IMR-90 (cell line): ENCODE measurements around the gene GPR107. TPM values are rescaled to one million over a fixed set of nuclear protein-coding genes. Genes with fewer than 3 reads are reported as not detected.
A peak's percentile ranks its signal among the peaks of the same experiment; 100 is the strongest.

Experiments
- ATAC-seq: fragments of 200-7000 bp; cut with Tn5 transposase; 2 replicates; pipeline ENCODE4 v1.9.1; 2020; ENCODE audit warnings: low read depth, mild to moderate bottlenecking, moderate library complexity
- BruUV-seq: library from RNA; stranded (reverse); fragments of 400-500 nt; replicated peaks from 2 replicates; lab custom pipeline; 2021; lab: Mats Ljungman, UMichigan
- CTCF ChIA-PET: fragments of 300-600 bp; formaldehyde crosslinking; extraction: SDS; loops from one replicate; lab custom pipeline; 2021; ENCODE audit warnings: antibody characterized with exemption; lab: Yijun Ruan, JAX
- POLR2A ChIA-PET: fragments of 300-600 bp; sonication (Branson Sonifier 250); formaldehyde crosslinking; loops from one replicate; lab custom pipeline; 2022; ENCODE audit warnings: antibody characterized with exemption; ENCODE audit not compliant: unreplicated experiment; lab: Charles Lee
- DNase-seq: peaks from one replicate; pipeline ENCODE4 v3.0.0; 2013
- H2AFZ ChIP-seq: replicated peaks from 2 replicates; pipeline ENCODE3; 2013; ENCODE audit warnings: low read length, mild to moderate bottlenecking; ENCODE audit not compliant: poor library complexity
- H2AK5ac ChIP-seq: 2 replicates; pipeline ENCODE4 v1.6.1; 2013; ENCODE audit warnings: low read depth, low read length, inconsistent platforms
- H2AK9ac ChIP-seq: replicated peaks from 2 replicates; pipeline ENCODE3; 2013; ENCODE audit warnings: mild to moderate bottlenecking, low read depth, low read length, moderate library complexity; ENCODE audit not compliant: poor library complexity
- H2BK120ac ChIP-seq: 2 replicates; pipeline ENCODE4 v1.6.1; 2013; ENCODE audit warnings: low read depth, low read length, inconsistent platforms
- H2BK15ac ChIP-seq: 3 replicates; pipeline ENCODE4 v1.6.1; 2013; ENCODE audit warnings: low read depth, low read length, inconsistent platforms
- H2BK20ac ChIP-seq: 2 replicates; pipeline ENCODE4 v1.6.1; 2013; ENCODE audit warnings: low read depth, mild to moderate bottlenecking, inconsistent platforms, low read length, moderate library complexity
- H2BK5ac ChIP-seq: 2 replicates; pipeline ENCODE4 v1.6.1; 2013; ENCODE audit warnings: mild to moderate bottlenecking, low read depth, low read length, inconsistent platforms; ENCODE audit not compliant: poor library complexity, severe bottlenecking
- H3K14ac ChIP-seq: replicated peaks from 2 replicates; pipeline ENCODE4 v1.6.1; 2013; ENCODE audit warnings: low read depth, low read length, inconsistent platforms
- H3K18ac ChIP-seq: 2 replicates; pipeline ENCODE4 v1.6.1; 2013; ENCODE audit warnings: low read depth, low read length, control low read depth
- H3K23ac ChIP-seq: 2 replicates; pipeline ENCODE4 v1.6.1; 2013; ENCODE audit warnings: low read depth, low read length, inconsistent platforms
- H3K27ac ChIP-seq: 2 replicates; pipeline ENCODE4 v1.5.1; 2013; ENCODE audit warnings: mild to moderate bottlenecking, control low read depth, low read length; ENCODE audit not compliant: insufficient read depth
- H3K27me3 ChIP-seq: 2 replicates; pipeline ENCODE4 v1.6.1; 2013; ENCODE audit warnings: low read length; ENCODE audit not compliant: control insufficient read depth, insufficient read depth
- H3K36me3 ChIP-seq: 2 replicates; pipeline ENCODE4 v1.6.1; 2013; ENCODE audit warnings: low read length, mixed read lengths; ENCODE audit not compliant: control insufficient read depth, insufficient read depth
- H3K4ac ChIP-seq: 2 replicates; pipeline ENCODE4 v1.6.1; 2013; ENCODE audit warnings: low read depth, low read length, inconsistent platforms
- H3K4me1 ChIP-seq: 2 replicates; pipeline ENCODE4 v1.6.1; 2013; ENCODE audit warnings: low read length, mixed read lengths; ENCODE audit not compliant: control insufficient read depth, insufficient read depth
- H3K4me2 ChIP-seq: 2 replicates; pipeline ENCODE4 v1.6.1; 2013; ENCODE audit warnings: low read depth, mild to moderate bottlenecking, control low read depth, low read length, moderate library complexity
- H3K4me3 ChIP-seq: 2 replicates; pipeline ENCODE4 v1.5.1; 2013; ENCODE audit warnings: low read depth, mild to moderate bottlenecking, control low read depth, low read length, moderate library complexity; ENCODE audit not compliant: insufficient read depth
- H3K56ac ChIP-seq: 2 replicates; pipeline ENCODE4 v1.6.1; 2013; ENCODE audit warnings: low read length, inconsistent platforms; ENCODE audit not compliant: insufficient read depth; ENCODE audit errors: extremely low read depth
- H3K79me1 ChIP-seq, 2 experiments: 2 replicates each; pipeline ENCODE4 v1.6.1; 2013; ENCODE audit warnings: low read length in 2 of 2, inconsistent platforms in 1 of 2, low read depth in 1 of 2
- H3K9ac ChIP-seq: 2 replicates; pipeline ENCODE4 v1.6.1; 2013; ENCODE audit warnings: low read depth, low read length, control low read depth
- H3K9me1 ChIP-seq: 2 replicates; pipeline ENCODE4 v1.6.1; 2013; ENCODE audit warnings: low read length, inconsistent platforms; ENCODE audit not compliant: insufficient read depth
- H3K9me3 ChIP-seq: 2 replicates; pipeline ENCODE4 v1.6.1; 2013; ENCODE audit warnings: low read length; ENCODE audit not compliant: control insufficient read depth, insufficient read depth
- H4K20me1 ChIP-seq: 2 replicates; pipeline ENCODE4 v1.6.1; 2013; ENCODE audit warnings: low read length, inconsistent platforms; ENCODE audit not compliant: insufficient read depth
- H4K5ac ChIP-seq: 2 replicates; pipeline ENCODE4 v1.6.1; 2013; ENCODE audit warnings: mild to moderate bottlenecking, low read depth, low read length, control low read depth
- H4K8ac ChIP-seq, 2 experiments: 2 replicates each; pipeline ENCODE4 v1.6.1; 2013; ENCODE audit warnings: low read depth in 2 of 2, low read length in 2 of 2, control low read depth in 1 of 2, inconsistent platforms in 1 of 2
- H4K91ac ChIP-seq: 2 replicates; pipeline ENCODE4 v1.6.1; 2013; ENCODE audit warnings: low read depth, low read length, inconsistent platforms; ENCODE audit not compliant: insufficient read depth
- CEBPB ChIP-seq: IDR thresholded peaks from 2 replicates; pipeline ENCODE4 v1.6.1; 2012; ENCODE audit warnings: low read depth, low read length, improper control_type of control experiment
- NFE2L2 ChIP-seq: fragments of 150-350 bp; IDR thresholded peaks from 2 replicates; pipeline ENCODE4 v1.6.1; 2016; ENCODE audit warnings: low read depth, mild to moderate bottlenecking, low read length
- POLR2A ChIP-seq: IDR thresholded peaks from 2 replicates; pipeline ENCODE4 v1.6.1; 2012; ENCODE audit warnings: mild to moderate bottlenecking, low read depth, low read length
- RAD21 ChIP-seq: IDR thresholded peaks from 2 replicates; pipeline ENCODE4 v1.6.1; 2012; ENCODE audit warnings: low read length, improper control_type of control experiment
- RFX5 ChIP-seq: IDR thresholded peaks from 2 replicates; pipeline ENCODE4 v1.8.0; 2012; ENCODE audit warnings: low read depth, mild to moderate bottlenecking, low read length, moderate library complexity
- SMC3 ChIP-seq: fragments of 150-350 bp; IDR thresholded peaks from 2 replicates; pipeline ENCODE4 v1.6.1; 2016; ENCODE audit warnings: low read depth, mild to moderate bottlenecking, antibody characterized with exemption, low read length, moderate library complexity
- WGBS, 2 experiments: methylation state at CpG; one replicate each; pipeline versions ENCODE4 v1.1.5 to v1.1.7; 2013; ENCODE audit warnings: missing lambda C conversion rate in 2 of 2; ENCODE audit not compliant: insufficient read length in 1 of 2; ENCODE audit errors: extremely low coverage in 2 of 2; 5-methylcytosine and 5-hydroxymethylcytosine counted together
- dilution Hi-C: fragments of 300-500 bp; cut with HindIII; formaldehyde crosslinking; loops from one replicate; pipeline ENCODE4 v1.14.3; 2018; ENCODE audit warnings: low sequenced_read_pairs; ENCODE audit not compliant: unreplicated experiment
- in situ Hi-C: fragments of 300-500 bp; cut with MboI; formaldehyde crosslinking; loops from 3 replicates; pipeline ENCODE4 v1.14.3; 2019; ENCODE audit warnings: low sequenced_read_pairs, inconsistent platforms, mixed read lengths
- intact Hi-C: fragments of 100-400 bp; cut with micrococcal nuclease; formaldehyde crosslinking; loops from 2 replicates; pipeline ENCODE4 v1.10.0; 2022
- polyA plus RNA-seq, 3 experiments: library from polyadenylated mRNA; depleted of rRNA; stranded (reverse); fragments of >200 nt; gene quantifications; 2 replicates each; pipeline ENCODE4 v1.2.3, GENCODE V29; 2012; ENCODE audit warnings: low replicate concordance in 1 of 3
- total RNA-seq: library from RNA; depleted of rRNA; stranded (reverse); fragments of >200 nt; gene quantifications from 2 replicates; pipeline ENCODE4 v1.2.3, GENCODE V29; 2012
- TF ChIP-seq, protein P1 (sequence below): fragments of 150-350 bp; IDR thresholded peaks from 2 replicates; pipeline ENCODE4 v1.6.1; 2017; ENCODE audit warnings: mild to moderate bottlenecking, antibody characterized with exemption, low read length, low read depth

Gene GPR107
- total and polyA plus RNA-seq, 2 of the 4 experiments (the other 2 are of a cell fraction) = 16.7 to 21.6 TPM

DNA sequence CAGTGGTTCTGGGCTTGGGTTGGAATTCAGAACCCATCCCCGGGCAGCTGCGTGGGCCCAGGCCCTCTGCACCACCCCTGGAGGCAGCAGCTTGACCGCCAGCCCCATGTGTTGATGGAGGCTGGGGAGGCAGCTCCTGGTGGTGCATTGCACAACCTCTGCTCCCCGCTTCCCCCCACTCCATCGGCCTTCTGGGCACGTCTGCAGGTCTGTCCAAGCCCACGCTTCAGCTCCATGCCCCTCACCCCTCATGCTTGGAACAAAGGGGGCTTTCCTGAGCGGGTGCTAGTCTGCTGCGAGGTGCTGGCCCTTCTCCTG lies 119.9 kb downstream of the GPR107 start:
- intact Hi-C loops = loop anchor here (1.0 to 2.0 kb wide), 2 partner anchors 63 to 66 kb away; no protein-coding TSS in a partner anchor
- peak overlapping the region; percentile 88 for H3K4ac ChIP-seq
- CTCF ChIA-PET = interaction anchor here (0.9 kb wide), 1 partner anchor 67 kb away, joined by 3 read pairs; no protein-coding TSS in a partner anchor

More for the DNA sequence above, 119.9 kb downstream of the GPR107 start:
- no TSS peak for BruUV-seq
- Histone ChIP-seq H3K36me3 (peaks cover 8% of the 10 kb centered on the region), H3K27ac (peak overlapping the region; percentile 70), H3K9me1 (peaks cover 24% of the 10 kb centered on the region), H2BK15ac (no peak overlapping the region; the same call in 2 of the 3 replicates), H3K9me3 (no peaks in the 10 kb centered on the region), H3K79me1 (peaks cover 18 to 56% of the 10 kb centered on the region in 2 experiments; a peak in 3 of 4 replicates), H2BK20ac (no peak overlapping the region), H2AK5ac (peak overlapping the region; percentile 61), H3K23ac (peak overlapping the region; percentile 48; the same call in 1 of the 2 replicates), H3K4me3 (peak overlapping the region; percentile 71), H3K14ac (peak overlapping the region; percentile 93), H4K20me1 (peaks cover 53% of the 10 kb centered on the region), H3K18ac (no peak overlapping the region), H3K4me2 (peak overlapping the region; percentile 93), H4K5ac (no peak overlapping the region), H3K4me1 (peaks cover 13% of the 10 kb centered on the region), H3K27me3 (no peaks in the 10 kb centered on the region), H3K9ac (peak overlapping the region; percentile 56), H3K56ac (peak overlapping the region; percentile 36; the same call in 1 of the 2 replicates), H2AK9ac (peak overlapping the region; percentile 75), H4K91ac (peak overlapping the region; percentile 25; the same call in 1 of the 2 replicates), H2BK120ac (no peak overlapping the region), H4K8ac (peak overlapping the region in 1 of 2 experiments; percentile 22; a peak in 1 of 4 replicates), H2BK5ac (no peak overlapping the region), H2AFZ (peak overlapping the region; percentile 85)
- in situ Hi-C loops = no loop called here
- dilution Hi-C loops = no loop called here
- POLR2A ChIA-PET = interaction anchor here (0.6 kb wide), 1 partner anchor 207 kb away, joined by 3 read pairs; no protein-coding TSS in a partner anchor
- ATAC-seq (peak; percentile 41), DNase-seq (peak; percentile 28)
- no CpG with 5 or more reads among the region's 9 CpGs for WGBS, 2 experiments
- TF ChIP-seq CEBPB (peak; percentile 91), NFE2L2 (no peak), RAD21 (no peak; the same call in 1 of the 2 replicates), POLR2A (no peak), SMC3 (no peak), RFX5 (no peak)
- TF ChIP-seq, protein P1, sequence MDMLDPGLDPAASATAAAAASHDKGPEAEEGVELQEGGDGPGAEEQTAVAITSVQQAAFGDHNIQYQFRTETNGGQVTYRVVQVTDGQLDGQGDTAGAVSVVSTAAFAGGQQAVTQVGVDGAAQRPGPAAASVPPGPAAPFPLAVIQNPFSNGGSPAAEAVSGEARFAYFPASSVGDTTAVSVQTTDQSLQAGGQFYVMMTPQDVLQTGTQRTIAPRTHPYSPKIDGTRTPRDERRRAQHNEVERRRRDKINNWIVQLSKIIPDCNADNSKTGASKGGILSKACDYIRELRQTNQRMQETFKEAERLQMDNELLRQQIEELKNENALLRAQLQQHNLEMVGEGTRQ = no peak
